Gastroesophageal sphincter (tissue), 3 donors: Measurements from ENCODE around the gene PJVK.

Source experiments
- CTCF ChIP-seq, 4 experiments: fragments of 200-600 bp in 2 of 4; fragments of 450-650 bp in 2 of 4; sonication (generic) in 1 of 4; IDR thresholded peaks; one replicate each; pipeline ENCODE4 v1.5.1; 2017 to 2019; ENCODE audit warnings: antibody characterized with exemption in 4 of 4, mild to moderate bottlenecking in 2 of 4, moderate library complexity in 2 of 4
- EP300 ChIP-seq: sonication (generic); formaldehyde crosslinking; IDR thresholded peaks from one replicate; pipeline ENCODE4 v1.6.1; 2017; ENCODE audit warnings: antibody characterized with exemption, mild to moderate bottlenecking
- POLR2A ChIP-seq, 2 donors: fragments of 450-650 bp; IDR thresholded peaks; one replicate each; pipeline ENCODE4 v1.6.1; 2017; ENCODE audit warnings: antibody characterized with exemption in 2 of 2, mild to moderate bottlenecking in 2 of 2, moderate library complexity in 1 of 2
- POLR2AphosphoS5 ChIP-seq: sonication (generic); formaldehyde crosslinking; IDR thresholded peaks from one replicate; pipeline ENCODE4 v1.6.1; 2017; ENCODE audit warnings: antibody characterized with exemption

GRCh38 chr2:178412047-178412446 lies 39.1 kb upstream of the PJVK start:
- TF ChIP-seq CTCF (IDR thresholded peaks at IDR 0.05) (no peak), POLR2A (IDR thresholded peaks at IDR 0.05) (no peak), EP300 (no peak), POLR2AphosphoS5 (no peak)
